ENCODE results near the gene IL37. TPM values are rescaled to one million over a fixed set of nuclear protein-coding genes. Genes with fewer than 3 reads are reported as not detected.

The IL37 gene
- total RNA-seq, 2 donors from 2014 or later = 0.99 TPM; not detected in 1

DNA sequence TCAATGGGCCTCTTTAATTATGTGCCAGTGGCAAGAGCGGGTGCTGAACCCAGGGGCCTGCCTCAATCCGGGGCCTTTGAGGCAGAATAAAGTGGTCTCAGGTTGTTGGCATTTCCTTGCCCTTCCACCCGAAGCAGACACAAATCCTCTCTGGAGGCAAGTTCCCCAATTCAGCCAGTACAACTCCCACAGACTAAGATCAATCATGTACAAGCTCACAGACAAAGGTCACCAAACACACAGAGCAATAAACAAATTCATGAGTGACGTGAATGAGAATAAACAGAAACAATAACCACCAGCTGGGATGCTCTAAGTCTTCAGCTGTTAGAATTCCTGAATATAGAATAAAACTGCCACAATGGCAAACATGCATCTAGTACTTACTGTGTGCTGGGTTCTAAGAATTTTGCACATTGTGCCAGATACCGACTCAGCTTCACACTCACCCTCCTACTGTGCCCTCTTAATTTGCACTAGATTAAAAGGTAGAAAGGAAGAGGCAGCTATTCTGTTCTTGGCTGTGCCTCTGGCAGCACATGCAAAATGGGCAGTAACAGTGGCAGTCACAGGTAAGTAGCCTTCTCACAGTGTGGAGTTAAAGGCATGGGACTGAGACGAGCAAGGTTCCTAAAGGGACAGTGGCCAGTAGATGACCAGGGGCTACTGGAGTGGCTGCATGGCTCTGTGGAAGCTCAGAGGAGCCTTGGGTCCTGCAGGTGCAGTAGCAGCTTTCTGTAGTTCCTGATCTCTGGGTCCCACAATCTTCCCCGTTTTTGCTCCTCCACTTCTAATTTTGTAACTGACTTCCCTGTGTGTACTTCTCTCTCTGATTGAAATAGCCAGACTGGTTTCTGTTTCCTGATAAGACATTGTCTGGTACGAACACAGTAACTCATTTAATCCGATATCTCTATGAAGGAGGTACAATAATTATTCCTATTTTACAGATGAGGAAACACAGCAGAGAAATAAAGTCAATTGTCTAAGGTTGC is 39.8 kb upstream of the IL37 start:
- no peak for DNase-seq
- peaks cover 11% of the 10 kb centered on the region for H3K4me1 ChIP-seq
- H3K4me3 ChIP-seq = no peak overlapping the region
- H3K36me3 ChIP-seq = no peaks in the 10 kb centered on the region
- TF ChIP-seq, protein P1, sequence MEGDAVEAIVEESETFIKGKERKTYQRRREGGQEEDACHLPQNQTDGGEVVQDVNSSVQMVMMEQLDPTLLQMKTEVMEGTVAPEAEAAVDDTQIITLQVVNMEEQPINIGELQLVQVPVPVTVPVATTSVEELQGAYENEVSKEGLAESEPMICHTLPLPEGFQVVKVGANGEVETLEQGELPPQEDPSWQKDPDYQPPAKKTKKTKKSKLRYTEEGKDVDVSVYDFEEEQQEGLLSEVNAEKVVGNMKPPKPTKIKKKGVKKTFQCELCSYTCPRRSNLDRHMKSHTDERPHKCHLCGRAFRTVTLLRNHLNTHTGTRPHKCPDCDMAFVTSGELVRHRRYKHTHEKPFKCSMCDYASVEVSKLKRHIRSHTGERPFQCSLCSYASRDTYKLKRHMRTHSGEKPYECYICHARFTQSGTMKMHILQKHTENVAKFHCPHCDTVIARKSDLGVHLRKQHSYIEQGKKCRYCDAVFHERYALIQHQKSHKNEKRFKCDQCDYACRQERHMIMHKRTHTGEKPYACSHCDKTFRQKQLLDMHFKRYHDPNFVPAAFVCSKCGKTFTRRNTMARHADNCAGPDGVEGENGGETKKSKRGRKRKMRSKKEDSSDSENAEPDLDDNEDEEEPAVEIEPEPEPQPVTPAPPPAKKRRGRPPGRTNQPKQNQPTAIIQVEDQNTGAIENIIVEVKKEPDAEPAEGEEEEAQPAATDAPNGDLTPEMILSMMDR (IDR thresholded peaks at IDR 0.05) = no peak
- H3K9me3 ChIP-seq = no peaks in the 10 kb centered on the region
- H3K9ac ChIP-seq (ENCODE audit: low read depth in 2 of 2, low read length in 2 of 2) = peak overlapping the region in 1 of 2 donors; percentile 55
- no peaks in the 10 kb centered on the region for H3K27me3 ChIP-seq
- intact Hi-C loops (cut with DNase I) = no loop called here
- H3K27ac ChIP-seq = peak overlapping the region; percentile 7

DNA sequence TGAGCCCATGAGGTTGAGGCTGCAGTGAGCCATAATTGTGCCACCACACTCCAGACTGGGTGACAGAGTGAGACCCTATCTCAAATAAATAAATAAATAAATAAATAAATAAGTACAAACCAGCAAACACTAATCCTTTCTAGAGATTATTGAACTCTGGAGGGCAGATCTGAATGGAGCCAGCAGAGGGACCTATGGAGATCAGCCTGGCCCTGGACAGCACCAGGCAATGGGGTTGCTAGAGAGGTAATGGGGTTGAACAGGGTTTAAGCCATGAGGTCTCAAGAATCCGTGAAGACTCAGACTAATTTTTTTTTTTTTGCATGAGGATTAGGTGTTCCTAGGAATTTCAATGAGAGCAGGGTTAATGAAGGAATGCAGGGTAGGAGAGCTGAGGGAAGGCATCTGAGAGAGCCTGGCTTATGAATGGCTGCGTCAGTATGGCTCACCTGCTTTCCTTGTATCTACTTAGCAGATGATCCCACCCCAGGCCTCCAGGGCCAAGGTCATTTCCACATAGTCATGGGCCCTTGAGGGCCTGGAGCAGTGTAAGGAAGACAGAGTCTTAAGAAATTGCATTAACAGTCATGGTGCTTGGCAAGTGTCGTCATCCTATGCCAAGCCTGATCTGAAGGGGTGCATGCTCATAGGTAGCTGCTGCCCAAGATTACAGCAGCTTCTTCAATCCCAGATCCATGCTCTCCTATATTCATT is 34.6 kb upstream of the IL37 start:
- no peaks in the 10 kb centered on the region for H3K36me3 ChIP-seq
- no peak overlapping the region for H3K9ac ChIP-seq (ENCODE audit: low read depth in 2 of 2, low read length in 2 of 2)
- H3K27me3 ChIP-seq = no peaks in the 10 kb centered on the region
- TF ChIP-seq, protein P1 (IDR thresholded peaks at IDR 0.05) = no peak
- DNase-seq = no peak
- no peak overlapping the region for H3K27ac ChIP-seq
- H3K4me3 ChIP-seq = no peak overlapping the region
- intact Hi-C loops (cut with DNase I) = no loop called here
- H3K4me1 ChIP-seq = peaks cover under 1% of the 10 kb centered on the region
- no peaks in the 10 kb centered on the region for H3K9me3 ChIP-seq

DNA sequence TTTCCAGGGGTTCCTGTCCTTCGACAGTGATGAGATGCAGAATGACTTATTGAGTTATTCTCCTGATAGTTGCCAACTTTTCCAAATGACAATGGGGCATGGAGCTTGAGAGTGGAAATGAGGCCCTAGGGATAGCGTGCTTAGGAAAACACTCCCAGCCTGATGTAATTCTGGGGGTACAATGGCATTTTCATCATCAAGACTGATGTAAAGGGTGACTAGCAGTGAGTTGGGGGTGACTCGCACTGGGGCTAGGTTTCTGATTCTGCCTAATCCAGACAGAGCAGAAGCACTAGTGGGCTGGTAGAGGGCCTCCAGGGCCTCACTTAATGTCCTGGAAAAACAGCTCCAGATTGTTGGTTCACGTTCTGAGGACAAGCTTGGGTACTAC is 34.0 kb upstream of the IL37 start:
- H3K9ac ChIP-seq (ENCODE audit: low read depth in 2 of 2, low read length in 2 of 2) = no peak overlapping the region

DNA sequence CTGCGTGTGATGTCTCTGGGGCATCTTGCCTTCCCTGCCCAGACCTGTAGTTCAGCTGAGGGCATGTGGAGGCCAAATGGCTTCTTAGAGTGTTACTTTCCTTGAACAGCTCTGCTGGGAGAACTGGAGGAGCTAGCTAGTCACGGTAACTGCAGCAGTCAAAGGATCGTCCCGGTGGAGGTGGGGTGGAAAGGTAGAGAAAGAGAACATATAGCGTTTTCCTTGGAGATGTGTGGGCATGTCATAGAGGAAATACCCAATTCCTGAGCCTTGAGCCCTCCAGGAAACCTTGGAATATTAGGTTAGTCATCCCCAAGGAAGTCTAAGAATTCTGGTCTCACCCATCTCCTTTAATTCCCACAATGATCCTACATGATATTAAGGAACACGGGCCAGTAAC is 33.5 kb upstream of the IL37 start:
- H3K27ac ChIP-seq = no peak overlapping the region
- TF ChIP-seq, protein P1 (IDR thresholded peaks at IDR 0.05) = no peak
- no peaks in the 10 kb centered on the region for H3K9me3 ChIP-seq
- H3K4me3 ChIP-seq = no peak overlapping the region
- no peaks in the 10 kb centered on the region for H3K4me1 ChIP-seq
- H3K9ac ChIP-seq (ENCODE audit: low read depth in 2 of 2, low read length in 2 of 2) = no peak overlapping the region
- no peak for DNase-seq
- H3K27me3 ChIP-seq = no peaks in the 10 kb centered on the region
- intact Hi-C loops (cut with DNase I) = no loop called here
- H3K36me3 ChIP-seq = no peaks in the 10 kb centered on the region

More for the DNA sequence above, 34.0 kb upstream of the IL37 start:
- no peak for DNase-seq
- Histone ChIP-seq H3K4me1 (no peaks in the 10 kb centered on the region), H3K4me3 (no peak overlapping the region), H3K9me3 (no peaks in the 10 kb centered on the region), H3K27me3 (no peaks in the 10 kb centered on the region), H3K36me3 (no peaks in the 10 kb centered on the region), H3K27ac (no peak overlapping the region)
- intact Hi-C loops (cut with DNase I) = no loop called here
- TF ChIP-seq, protein P1 (IDR thresholded peaks at IDR 0.05) = no peak

DNA sequence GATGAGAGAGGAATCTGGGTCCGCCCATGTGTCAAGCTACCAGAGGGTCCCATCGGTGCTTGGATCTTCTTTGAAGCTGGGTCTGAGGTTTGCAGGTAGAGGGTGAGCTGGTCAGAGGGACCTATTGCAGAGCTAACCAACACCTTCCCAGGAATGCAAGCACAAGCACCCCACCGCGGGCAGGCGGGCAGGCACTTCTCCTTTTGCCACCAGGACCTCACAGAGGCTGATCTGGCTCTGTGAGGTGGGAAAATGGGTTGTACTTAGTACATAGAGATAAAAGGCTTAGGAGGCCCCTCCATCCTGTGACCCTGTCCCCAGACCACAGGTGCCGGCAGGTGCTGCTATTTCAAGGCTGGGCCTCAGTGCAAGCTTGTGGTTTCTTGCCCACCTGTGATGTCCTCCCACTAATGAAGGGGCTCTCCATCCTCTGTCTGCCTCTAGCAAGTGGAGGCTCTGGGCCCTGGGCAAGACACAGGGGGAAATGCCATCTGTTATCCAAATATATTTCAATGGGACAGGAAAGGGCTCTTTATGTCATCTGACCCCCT is 31.4 kb upstream of the IL37 start:
- Histone ChIP-seq H3K9me3 (no peaks in the 10 kb centered on the region), H3K4me3 (no peak overlapping the region), H3K9ac (ENCODE audit: low read depth in 2 of 2, low read length in 2 of 2) (no peak overlapping the region), H3K4me1 (no peaks in the 10 kb centered on the region), H3K36me3 (no peaks in the 10 kb centered on the region), H3K27ac (no peak overlapping the region), H3K27me3 (no peaks in the 10 kb centered on the region)
- TF ChIP-seq, protein P1 (IDR thresholded peaks at IDR 0.05) = no peak
- intact Hi-C loops (cut with DNase I) = loop anchor here (5.0 kb wide), 2 partner anchors 63 to 132 kb away; no protein-coding TSS in a partner anchor
- DNase-seq = no peak

Measured in colonic mucosa (tissue), 4 donors.